Measurements from ENCODE around the gene KHDRBS1.
"Not testable (repeated sequence)": the region's sequence is repeated elsewhere in the genome, so short reads cannot be mapped to it uniquely, and the experiment has no call there.

Gene KHDRBS1, protein sequence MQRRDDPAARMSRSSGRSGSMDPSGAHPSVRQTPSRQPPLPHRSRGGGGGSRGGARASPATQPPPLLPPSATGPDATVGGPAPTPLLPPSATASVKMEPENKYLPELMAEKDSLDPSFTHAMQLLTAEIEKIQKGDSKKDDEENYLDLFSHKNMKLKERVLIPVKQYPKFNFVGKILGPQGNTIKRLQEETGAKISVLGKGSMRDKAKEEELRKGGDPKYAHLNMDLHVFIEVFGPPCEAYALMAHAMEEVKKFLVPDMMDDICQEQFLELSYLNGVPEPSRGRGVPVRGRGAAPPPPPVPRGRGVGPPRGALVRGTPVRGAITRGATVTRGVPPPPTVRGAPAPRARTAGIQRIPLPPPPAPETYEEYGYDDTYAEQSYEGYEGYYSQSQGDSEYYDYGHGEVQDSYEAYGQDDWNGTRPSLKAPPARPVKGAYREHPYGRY

DNA sequence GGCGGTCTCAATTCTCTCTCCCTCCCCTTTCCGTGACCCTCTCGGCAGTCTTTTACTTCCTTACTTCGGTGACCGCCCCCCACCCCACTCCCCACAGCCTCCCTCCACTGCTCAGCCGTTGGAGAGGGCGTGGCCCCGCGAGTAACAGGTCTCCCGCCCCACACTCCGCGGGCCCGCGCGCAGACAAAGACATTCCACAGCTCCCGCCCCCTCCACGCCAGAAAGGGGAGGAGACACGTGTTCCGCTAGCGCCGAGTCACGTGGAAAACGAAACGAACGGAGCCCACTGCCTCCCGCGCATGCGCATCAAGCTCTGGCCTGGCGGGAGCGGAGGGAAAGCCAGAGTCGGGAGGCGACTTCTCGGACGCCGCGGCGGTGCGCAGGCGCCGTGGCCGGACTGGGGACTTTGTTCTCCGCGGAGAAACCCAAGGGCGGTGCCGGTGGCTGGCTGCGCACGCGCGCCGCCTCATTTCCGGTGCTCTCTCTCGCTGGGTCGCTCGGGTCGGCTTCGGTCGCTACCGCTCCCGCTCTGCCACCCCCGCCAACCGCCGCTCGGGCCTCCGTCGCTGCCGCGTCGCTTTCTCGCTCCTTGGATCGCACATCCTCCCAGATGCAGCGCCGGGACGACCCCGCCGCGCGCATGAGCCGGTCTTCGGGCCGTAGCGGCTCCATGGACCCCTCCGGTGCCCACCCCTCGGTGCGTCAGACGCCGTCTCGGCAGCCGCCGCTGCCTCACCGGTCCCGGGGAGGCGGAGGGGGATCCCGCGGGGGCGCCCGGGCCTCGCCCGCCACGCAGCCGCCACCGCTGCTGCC lies at the start of gene KHDRBS1:
Gene KHDRBS1, plus strand, starts transcription at position 483 of the 813 bp plus-strand sequence. Its CDS starts 128 bp downstream, at position 611.
- DNase-seq, result peak; percentile 88

DNA sequence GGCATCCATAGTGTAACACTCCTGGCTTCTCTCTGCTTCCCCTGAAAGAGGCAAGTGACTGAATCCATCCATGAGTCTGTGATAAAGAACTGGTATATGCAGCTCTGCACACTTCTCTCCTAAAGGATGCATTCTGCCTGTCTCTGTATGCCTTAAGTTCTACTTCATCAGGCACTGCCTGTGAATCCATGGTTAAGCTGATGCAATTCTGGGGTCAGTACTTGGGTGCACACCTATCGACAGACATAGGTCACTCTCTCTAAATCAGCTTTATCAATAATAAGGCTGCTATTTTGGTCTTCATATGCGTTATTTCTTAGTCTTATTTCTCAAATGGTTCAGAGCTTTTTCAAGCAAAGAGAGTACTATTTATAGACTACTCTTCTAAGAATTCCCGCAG lies 42.8 kb upstream of the KHDRBS1 start:
- no peak for DNase-seq

DNA sequence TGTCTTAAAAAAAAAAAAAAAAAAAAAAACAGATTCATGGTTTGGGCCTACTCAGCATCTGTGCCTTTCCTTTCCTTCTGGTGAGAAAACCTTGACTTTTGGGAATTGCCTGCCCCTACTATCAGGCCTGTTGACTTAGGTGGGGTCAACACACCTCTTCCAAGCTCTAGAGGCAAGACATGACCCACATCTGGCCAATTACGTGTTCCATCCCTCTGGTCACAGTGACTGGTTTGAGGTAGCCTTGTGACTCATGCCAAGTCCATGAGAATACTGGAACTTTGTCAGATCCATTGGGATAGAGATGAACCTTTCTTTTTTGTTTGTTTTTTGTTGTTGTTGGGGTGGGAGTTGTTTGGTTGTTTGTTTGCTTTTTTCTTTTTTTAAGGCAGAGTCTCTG lies 37.3 kb upstream of the KHDRBS1 start:
- no peak for DNase-seq

DNA sequence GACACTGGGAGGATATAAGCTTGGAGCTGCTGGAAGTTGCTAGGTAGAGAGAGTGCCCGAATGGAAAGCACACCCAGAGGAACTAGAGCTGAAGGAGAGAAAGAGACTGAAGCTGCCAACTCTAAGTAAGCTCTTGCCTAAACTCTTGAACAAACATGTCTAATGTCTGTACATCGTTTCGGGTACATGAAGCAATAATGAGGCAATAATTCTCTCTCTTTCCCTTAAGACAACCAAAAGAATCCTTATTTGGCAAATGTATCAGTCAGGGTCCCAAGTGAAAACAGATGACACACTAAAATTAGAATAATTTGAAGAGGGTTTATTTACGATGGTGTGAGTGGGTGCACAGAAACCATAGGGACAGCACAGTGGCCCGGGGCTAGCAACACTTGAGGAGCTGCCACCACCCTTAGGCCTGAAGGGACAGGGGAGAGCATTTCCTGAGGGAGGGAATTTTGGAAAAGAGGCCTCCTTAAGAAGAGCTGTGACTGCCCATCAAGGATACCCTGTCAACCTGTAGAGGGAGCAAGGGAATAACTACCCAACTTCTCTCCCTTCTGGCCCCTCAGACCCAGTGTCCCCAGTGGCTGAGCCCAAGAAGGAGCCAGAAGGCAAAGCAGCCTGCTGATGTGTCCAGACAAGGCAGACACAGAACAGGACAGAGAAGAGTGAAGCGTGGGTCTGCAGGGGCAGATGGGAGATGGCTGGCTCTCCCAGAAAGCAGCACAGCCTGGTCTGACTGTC lies 36.1 kb upstream of the KHDRBS1 start:
- DNase-seq, result no peak

DNA sequence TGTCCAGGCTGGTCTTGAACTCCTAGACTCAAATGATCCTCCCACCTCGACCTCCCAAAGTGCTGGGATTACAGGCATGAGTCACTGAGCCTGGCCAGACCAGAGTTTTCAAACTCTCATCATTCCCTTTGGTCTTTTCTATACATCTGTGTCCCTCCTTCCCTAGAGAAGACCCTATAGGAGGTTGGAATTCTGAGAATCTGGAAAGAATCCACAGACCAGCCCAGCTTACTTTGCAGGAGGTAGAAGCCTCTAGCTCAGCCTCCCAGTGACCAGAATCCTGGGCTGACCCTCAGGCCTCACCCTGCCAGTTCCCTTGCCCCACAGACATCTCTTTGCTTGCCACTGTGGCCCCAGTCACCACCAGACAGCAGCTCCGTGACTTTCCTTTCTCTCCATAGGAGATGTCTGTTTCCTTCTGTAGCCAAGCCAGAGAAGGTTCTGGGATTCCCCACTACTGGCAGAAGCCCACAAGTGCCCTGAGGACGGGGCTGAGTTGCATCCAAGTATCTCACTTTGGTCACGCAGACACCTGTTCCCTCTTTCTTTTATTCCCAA lies 34.7 kb upstream of the KHDRBS1 start:
- DNase-seq, result no peak

DNA sequence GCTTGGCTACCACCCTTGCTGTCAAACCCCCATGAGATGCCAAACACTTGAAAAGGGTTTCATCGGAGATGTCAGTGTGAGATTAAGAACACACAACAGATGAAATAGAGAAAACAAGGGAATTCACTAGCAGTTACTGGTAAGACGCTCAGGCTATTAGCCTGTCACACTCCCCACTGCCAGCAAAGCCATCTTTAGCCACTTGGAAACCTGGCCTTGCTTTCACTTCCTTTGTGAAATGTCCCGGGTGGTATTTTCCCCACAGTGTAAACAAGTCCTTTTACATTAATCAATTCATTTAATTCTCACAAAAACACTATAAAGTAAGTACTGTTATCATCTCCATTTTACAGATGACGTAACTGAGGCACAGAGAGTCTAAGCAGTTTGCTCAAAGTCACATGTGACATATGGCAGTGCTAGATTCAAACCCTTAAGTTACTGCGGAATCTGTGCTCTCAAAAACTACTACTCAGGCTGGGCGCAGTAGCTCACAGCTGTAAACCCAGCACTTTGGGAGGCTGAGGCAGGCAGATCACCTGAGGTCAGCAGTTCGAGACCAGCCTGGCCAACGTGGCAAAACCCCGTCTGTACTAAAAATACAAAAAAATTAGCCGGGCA lies 32.7 kb upstream of the KHDRBS1 start:
- no peak for DNase-seq

DNA sequence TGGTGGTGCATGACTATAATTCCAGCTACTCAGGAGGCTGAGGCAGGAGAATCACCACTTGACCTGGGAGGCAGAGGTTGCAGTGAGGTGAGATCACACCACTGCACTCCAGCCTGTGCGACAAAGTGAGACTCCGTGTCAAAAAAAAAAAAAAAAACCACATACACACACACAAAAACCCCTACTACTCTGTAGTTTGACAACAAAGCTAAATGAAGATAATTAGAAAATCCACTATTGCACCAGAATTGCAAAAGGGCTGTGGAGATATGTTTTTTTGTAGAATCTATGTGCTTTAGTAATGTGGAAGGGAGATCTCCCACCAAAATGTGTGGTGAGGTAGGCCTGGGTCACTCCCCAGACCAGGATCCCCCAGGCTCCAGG lies 32.2 kb upstream of the KHDRBS1 start:
- DNase-seq, result no peak

DNA sequence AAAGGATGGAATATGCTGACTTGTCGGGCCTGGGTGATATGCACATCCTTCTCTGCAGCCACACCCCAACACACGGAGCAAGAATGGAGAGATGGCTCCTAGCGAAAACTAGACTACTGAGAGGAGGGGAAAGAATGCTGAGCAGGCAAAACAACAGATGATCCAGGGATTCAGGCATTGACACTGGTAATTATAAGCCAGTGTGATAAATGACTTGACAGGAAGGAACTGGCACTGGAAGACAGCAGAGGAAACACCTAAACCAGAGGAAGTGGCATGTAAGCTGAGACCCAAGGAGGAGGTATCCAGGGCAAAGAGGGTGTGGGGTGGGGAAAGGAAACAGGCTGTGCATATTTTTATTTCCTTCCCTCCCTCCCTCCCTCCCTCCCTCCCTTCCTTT lies 31.7 kb upstream of the KHDRBS1 start:
- no peak for DNase-seq

DNA sequence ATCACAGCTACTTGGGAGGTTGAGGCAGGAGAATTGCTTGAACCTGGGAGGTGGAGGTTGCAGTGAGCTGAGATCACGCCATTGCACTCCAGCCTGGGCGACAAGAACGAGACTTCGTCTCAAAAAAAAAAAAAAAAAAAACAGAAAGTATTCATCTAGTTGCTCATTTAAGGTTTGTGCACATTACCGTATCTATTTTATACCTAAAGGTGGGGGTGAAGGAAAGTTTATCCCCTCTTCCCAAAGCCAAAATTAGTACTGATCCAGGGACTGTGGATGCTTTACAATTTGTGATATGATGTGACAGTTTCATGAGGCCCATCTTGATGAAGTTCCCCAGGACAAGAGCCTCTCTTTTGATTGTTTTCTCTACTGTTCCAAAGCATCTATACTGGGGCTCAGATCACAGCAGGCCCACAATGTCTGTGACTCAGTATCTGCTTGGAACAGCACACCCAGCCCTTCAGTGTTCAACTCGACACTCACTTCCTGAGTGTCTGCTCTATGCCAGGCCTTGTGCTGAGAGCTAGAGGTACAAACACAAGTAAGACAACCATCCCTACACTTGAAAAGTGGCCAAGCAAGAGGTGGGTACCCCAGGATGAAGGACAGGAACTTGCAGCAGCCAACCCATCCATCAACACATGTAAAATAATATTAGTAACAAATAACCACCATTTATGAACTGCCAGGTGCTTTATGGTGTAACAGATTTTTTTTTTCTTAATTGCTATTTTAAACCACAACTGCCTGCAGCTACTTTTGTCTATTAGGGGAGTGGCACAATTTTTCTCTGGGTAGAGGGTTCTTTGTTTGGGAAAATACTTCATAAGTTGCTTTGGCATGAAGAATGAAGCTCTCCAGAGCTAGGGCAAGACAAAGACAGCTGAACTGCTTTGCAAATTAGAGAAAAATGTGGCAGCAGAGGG lies 29.0 kb upstream of the KHDRBS1 start:
- DNase-seq, result no peak

DNA sequence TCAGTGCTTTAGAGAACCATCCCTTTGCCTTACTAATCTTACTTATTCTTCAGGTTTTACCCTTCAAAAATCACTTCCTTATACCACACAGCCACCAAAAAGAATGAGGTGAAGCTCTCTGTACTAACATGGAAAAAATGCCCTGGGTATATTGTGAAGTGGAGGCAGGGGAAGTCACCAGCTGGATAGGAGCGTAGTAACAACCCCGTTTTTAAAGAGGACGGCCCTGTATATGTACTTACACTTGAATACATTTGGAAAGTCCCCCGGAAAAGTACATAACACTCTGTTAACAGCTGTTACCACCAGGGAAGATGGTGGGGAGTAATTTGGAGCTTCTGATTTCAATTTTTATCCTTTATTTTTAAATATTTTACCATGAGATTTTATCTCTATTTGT lies 28.2 kb upstream of the KHDRBS1 start:
- no peak for DNase-seq

DNA sequence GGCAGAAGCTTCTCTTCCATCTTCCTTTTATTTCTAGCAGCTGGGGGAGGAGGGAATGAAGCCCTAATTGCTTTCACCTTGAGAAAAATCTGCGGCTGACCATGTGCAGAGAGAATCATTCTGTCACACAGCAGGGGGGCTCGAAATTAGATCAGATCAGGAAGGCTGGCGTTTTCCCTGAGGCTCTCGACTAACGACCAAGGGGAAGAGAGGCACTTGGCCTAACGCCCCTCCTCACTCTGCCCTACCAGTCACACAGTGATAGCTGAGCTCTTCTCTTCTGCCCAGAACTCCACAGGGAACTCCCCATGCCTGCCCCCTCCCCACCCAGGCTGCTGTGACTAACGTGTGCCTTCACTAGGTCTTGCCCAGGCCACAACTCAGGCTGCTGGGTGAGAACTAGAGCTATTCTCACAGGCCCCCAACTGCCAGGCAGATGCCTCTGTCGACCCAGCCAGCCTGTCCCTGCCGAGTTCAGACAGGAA lies 26.5 kb upstream of the KHDRBS1 start:
- peak; percentile 40 for DNase-seq

DNA sequence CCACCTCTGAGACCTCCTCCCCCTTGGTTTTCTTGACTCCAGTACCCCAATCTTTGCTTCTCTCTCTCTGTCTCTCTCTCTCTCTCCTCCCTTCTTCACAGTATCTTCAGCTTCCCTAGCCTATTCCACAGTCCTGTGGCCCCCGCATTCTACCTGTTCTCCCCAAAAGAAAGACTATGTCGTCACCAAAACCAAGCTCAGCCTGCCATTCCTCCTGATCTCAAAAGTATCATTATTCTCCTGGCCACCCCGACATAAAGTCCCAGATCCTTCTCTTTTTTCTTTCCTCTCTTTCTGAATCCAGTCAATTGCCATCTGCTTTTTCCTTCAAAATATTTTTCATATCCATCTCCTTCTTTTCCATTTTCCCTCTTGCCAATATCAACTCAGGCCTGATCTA lies 23.7 kb upstream of the KHDRBS1 start:
- no peak for DNase-seq

DNA sequence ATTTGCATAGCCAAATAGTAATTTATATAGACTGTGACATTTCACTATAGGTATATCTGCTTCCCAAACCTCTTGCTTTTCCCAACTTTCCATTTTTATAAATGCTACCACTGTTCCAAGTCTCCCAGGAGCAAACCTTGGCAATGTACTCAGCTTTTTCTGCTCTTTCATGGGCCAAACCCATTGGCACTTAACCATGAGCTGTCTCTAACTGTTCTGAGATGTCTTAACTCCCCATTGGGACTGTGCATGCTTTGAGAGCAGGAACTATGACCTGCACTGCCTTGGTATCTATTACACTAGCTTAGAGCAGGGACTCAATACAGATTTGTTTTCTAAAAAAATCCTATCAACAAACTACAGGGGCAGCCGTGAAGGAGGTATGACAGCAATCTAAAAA lies 22.5 kb upstream of the KHDRBS1 start:
- DNase-seq, result no peak

DNA sequence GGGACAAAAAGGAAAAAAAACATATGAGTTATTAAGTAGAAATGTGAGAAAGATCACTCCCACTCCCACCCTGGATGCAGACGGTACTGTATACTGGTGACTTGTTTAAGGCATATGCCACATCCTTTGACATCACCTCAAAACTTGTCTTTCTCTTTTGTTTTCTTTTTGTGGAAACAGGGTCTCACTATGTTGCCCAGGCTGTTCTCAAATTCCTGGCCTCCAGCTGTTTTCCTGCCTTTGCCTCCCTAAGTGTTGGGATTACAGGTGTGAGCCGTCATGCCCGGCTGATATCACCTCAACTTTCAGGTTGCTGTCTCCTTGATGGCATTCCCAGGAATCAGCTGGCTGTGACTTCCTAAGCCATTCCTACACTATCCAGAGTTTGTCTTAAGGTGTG lies 18.4 kb upstream of the KHDRBS1 start:
- no peak for DNase-seq

DNA sequence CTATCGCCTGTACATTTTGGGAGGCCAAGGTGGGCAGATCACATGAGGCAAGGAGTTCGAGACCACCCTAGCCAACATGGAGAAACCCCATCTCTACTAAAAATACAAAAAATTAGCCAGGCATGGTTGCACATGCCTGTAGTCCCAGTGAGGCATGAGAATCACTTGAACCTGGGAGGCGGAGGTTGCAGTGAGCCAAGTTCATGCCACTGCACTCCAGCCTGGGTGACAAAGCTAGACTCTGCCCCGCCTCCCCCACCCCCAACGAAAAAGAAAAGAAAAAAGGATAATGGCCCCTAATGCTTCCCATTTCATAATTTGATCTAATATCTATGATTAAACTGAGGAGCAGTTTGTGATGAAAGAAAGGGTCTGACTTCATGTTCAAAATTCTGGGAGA lies 17.5 kb upstream of the KHDRBS1 start:
- not testable (repeated sequence) for DNase-seq

DNA sequence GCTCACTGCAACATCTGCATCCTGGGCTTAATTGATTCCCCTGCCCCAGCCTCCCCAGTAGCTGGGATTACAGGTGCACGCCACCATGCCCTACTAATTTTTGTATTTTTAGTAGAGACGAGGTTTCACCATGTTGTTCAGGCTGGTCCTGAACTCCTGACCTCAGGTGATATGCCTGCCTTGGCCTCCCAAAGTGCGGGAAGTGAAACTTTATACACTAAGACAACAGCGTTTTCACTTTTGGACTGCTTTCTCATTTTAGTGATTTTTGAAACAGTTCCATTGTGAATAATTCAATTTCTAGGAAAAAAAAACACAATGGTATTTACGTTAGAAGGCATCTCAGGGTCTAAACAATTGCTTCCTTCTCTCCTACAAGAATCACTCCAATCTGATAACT lies 11.8 kb upstream of the KHDRBS1 start:
- no peak for DNase-seq

DNA sequence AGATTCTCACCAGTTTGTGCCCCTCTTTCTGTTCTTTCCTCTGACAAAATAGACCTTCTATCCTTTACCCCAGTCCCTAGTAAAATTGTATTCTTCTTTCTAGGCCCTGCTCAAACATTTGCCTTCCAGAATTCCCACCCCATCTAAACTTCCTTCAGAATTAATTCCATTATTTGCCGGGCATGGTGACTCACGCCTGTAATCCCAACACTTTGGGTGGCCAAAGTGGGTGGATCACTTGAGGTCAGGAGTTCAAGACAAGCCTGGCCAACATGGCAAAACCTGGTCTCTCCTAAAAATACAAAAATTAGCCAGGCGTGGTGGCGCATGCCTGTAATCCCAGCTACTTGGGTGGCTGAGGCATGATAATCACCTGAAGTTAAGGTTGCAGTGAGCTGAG lies 11.4 kb upstream of the KHDRBS1 start:
- not testable (repeated sequence) for DNase-seq

DNA sequence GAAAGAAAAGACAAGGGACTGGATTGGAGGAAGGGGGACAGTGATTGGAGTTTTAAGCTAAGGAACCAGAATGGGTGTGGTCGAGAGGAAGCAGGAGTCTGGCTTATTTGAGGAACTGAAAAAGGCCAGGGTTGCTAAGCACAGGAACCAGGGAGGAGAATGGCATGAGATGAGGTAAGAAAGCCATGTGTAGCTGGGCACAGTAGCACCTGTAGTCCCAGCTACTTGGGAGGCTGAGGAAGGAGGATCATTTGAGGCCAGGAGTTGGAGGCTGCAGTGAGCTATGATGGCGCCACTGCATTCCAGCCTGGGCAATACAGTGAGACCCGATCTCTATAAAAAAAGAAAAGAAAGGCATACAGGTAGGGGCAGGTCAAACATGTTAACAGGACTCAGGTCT lies 8.1 kb upstream of the KHDRBS1 start:
- DNase-seq, result no peak

DNA sequence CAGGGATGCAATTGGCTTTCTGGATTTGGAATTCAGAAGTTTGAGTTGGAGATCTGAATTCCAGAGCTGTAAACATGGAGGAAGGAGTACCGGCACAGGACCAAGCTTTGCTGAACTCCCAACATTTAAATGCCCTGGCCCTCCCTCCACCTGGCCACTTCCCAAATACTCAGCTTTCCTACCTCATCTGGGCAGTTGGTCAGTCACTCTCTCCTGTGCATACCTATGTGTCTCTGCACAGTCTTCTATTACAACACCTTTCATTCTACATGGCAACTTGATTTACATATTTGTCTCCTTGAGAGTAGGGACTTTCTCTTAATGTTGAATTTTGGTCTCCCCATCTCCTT lies 6.1 kb upstream of the KHDRBS1 start:
- no peak for DNase-seq

DNA sequence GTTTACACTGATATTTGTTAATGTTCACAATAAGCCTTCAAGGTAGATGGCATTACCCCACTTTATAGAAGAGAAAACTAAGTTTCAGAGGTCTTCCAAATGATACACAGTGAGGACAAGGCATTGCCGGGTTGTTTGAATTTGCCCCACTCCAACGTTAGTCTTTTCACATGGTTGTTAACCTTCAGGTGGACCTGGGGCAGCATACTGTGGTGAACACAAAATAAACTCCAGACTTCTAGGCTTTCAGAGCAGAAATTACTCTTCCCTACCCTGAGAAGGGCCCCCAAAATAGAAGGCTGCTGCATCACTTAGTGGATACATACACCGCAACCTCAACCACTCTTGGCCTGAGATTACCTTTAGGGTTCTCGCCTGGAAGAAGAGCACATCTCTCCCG lies 3.4 kb upstream of the KHDRBS1 start:
- no peak for DNase-seq

DNA sequence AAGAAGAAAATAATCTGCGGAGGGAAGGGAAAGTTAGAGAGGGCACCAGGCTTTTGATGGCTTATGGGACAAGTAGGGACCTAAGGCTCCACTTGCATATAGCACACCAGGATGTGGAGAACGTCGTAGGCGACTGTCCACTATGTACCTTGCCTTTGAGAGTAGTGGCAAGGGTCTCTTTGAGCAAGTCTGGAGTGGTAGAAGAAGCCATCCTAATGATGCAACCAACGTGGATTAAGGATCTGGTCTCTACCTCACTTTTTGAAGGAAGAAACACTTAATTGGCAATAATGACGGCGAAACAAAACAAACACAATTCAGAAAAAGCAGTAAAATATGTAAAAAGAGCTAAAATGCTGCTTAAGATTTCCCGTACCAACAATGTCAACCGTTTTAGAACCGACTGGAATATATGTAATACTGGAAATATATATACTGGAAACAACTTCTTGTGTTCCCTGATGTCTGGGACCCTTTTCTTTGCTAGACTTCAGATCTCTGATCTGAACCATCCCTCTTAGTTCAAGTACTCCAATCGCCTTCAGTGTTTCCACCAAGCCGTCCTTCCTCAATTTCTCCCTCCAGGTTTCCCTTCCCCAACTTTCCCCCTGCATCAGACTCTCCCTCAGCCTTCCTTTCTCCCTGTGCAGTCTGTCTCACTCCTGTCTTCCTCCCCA lies 821 bp upstream of the KHDRBS1 start:
- no peak for DNase-seq

All from NCI-H187 treated with DMSO at 0.1 percent for 48 hours (cell line).